ENCODE results near the gene POLDIP2. TPM values are rescaled to one million over a fixed set of nuclear protein-coding genes. Genes with fewer than 3 reads are reported as not detected.

POLDIP2 gene, protein sequence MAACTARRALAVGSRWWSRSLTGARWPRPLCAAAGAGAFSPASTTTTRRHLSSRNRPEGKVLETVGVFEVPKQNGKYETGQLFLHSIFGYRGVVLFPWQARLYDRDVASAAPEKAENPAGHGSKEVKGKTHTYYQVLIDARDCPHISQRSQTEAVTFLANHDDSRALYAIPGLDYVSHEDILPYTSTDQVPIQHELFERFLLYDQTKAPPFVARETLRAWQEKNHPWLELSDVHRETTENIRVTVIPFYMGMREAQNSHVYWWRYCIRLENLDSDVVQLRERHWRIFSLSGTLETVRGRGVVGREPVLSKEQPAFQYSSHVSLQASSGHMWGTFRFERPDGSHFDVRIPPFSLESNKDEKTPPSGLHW
- total RNA-seq: 10 to 100 TPM; 48.6 to 48.9 TPM

DNA sequence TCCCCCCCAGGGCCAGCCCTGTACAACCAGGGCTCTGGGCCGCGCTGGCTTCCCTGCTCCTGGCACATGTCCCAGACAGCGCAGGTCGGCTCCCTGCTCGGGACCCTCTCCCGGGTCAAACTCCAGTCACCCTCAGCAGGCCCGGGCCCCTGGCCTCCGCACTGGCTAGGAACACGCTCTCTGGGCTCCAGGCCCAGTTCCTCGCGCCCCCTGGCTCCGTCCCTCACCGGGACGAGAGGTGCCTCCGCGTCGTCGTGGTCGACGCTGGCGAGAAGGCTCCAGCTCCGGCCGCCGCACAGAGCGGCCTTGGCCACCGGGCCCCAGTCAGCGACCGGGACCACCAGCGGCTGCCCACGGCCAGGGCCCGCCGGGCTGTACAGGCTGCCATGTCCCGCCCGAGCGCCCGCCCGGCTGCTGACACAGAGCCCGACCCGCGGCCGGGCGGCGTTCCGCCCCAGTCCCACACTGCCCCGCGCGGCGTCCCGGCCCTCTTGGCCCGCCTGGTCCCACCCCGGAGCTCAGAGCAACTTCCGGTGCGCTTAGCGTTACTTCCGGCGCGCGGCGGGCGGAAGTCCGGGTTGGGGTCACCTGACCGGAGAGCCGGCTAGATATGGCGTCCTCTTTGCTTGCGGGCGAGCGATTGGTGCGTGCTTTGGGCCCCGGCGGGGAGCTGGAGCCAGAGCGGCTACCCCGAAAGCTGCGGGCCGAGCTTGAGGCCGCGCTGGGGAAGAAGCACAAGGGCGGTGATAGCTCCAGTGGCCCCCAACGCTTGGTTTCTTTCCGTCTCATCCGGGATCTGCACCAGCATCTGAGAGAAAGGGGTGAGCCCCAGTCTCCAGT, at the start of gene POLDIP2:
Gene POLDIP2 (minus strand): TSS at position 467 of the 840 bp plus-strand sequence. CDS start 79 bp downstream, at position 388.

DNA sequence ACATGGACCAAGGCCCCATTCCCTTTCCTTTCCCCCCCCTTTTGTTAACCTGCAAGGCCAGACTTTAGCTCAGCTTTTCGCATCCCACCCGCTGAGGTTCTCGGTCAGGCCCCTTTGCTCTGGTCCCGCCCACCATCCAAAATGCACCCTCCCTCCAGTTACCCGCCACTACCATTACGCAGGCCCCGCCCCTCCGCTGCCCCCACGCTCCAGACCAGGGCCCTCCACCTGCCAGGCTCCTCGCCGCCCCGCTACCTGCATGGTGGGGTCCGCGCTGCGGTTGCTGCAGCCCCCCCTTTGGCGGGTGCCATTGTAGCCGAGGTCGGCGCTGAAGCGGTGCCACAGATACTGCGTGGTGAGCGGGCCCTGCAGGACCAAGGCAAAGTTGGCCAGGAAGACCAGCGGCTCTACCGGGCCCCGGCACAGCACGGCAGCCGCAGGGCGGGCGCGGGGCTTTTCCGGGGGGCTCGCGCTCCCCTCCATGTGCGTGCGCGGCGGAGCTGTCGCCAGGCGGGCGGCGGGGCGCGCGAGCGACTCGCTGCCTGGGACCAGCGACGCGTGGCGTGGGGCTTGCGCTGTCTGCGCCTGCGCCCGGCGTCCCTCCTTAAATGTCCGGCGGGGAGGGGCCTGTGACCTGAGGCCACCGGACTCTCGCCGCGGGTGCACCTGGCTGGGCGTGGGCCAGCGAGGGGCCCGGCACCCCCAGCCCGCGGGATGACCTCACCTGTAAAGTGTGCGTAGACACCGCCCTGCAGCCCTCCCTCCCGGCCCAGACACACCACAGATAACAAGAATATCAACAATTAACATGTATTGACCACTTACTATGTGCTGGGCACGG, 48.5 kb upstream of the POLDIP2 start, which contains the start of gene SLC46A1:
Gene SLC46A1 (minus strand): TSS at position 581 of the 841 bp plus-strand sequence. CDS start 98 bp downstream, at position 483.

DNA sequence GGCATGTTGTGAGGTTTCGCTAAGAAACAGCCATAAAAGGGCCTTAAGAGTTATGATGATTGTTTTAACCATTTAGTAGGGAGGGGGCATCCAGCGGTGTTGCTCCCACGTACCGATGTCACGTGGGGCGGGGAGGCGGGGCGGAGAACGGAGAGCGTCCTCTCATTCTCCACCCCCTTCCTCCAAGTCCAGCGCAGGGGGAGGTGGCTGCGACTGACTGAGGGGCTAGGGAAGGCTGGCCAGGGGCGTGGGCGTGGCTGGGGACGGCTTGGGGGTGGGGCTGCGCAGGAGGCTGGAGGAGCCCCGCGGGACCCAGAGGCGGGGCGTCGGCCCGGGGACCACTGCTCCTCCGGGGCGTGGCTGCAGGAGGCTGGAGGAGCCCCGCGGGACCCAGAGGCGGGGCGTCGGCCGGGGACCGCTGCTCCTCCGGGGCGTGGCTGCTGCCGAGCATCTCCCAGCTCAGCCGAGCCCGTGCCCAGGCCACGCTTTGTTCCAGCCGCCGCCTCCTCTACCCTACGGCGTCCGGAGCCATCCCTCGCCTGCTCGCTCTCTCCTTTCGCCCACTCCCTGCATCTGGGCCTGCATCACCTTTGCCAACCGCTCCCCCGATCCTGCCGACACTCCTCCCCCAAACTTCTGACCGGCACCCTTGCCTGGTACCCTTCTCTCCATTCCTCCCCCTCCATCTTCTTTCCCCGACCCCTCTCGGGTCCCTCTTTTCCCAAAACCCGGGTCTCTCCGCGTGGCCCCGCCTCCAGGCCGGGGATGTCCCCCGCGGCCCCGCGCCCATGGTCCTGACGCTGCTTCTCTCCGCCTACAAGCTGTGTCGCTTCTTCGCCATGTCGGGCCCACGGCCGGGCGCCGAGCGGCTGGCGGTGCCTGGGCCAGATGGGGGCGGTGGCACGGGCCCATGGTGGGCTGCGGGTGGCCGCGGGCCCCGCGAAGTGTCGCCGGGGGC, 14.2 kb upstream of the POLDIP2 start, which contains the start of gene SARM1:
Gene SARM1 (plus strand): TSS at position 450 of the 958 bp plus-strand sequence. CDS start 339 bp downstream, at position 789.

DNA sequence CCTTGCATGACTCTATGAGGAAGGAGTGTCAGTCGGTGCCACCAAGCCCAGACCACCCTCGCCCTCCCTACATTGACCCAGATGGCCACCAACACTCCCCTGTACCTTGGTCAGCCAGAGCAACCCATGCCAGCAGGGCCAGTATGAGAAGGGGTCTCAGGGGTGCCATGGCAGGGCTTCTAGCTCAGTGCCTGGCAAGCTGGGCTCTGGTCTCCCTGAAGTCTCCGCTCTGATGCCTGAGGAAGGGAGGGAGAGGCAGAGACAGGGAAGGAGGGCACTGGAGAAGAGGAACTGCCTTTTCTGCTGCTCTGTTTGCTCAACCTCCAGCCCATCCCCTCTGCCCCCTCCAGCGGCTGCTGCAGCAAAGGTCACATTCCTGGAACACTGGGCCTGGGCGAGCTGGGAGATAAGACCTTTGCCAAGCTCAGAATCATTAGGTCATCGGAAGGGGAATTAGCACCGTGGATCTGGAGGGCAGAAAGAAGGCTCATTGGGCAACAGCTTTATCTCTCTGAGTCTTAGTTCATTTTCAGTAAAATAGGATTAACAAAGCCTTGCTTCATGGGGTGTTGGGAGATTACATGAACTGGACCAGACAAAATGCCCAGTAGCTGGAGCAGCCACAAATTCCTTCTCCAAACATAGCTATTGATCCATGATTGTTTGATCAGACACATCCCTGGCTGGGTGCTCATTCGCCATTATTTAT, 12.9 kb upstream of the POLDIP2 start, which contains the start of gene VTN:
Gene VTN (minus strand): TSS at position 273 of the 709 bp plus-strand sequence. CDS start 104 bp downstream, at position 169.

DNA sequence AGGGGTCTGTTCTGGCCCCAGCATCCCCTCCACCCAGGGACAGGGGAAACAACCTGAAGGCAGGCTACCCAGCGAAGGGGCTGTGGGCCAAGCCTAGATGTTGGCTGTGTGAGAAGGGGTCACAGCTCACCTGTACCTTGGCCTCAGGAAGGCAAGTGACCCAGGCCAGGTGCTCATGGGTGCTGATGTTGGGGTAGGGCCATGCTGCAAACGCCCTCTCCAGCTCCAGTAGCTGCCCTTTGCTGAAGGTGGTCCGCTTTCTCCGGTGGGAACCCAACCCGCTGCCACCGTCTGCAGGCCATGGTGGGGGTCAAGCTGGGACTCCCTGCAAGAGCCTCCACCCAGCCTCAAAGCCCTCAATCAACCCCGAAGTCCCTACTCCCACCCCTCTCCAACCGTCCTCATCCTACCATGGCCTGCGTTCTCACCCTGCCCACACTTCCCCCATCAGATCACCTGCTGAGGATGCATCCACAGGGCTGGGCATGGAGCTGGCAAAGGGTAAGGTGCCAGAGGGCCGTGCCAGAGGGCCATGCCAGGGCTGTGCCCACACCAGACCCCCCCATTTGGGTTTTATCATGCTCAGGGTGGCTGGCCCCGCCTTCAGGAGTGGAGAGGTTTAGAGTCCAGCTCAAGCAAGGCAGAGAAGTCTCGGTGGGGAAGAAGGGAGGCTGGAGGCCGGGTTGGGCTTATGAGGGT, 7.5 kb upstream of the POLDIP2 start, which contains the start of gene SEBOX:
Gene SEBOX (minus strand): TSS at position 535 of the 699 bp plus-strand sequence. CDS start 48 bp downstream, at position 487.

DNA sequence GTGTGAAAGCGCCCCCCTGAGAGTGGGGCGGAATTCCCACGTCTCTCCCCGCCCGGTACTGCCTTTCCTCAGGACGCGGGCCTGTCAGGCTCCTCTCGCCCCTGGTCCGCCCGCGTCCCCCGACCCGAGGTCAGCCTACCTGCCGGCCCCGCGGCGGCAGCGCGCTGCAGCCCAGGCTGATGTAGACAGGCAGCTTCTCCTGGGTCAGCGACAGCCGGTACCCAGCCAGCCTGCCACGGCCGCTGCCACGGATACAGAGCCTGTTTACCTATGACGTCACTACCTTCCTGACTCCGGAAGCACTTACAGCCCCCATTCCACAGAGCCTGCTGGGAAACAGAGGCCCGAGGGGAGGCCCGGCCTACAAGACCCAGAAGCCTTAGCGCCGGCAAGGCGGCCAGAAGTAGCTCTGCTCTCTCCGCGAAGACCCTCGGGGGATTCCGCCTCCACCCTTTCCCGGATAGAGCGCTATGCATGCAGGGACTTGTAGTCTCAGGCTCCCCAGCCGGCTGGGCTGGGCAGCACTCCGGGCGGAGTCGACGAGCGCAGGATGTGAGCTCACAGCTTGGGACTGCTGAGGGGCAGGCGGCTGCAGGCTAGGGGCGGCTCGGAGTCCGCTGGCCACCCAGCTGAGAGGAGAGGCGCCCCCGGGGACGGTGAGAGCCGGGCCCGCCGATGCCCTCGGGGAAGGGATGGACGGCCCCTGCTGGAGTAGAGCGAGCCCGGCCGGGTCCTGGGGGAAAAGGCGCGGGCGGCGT, 21.9 kb downstream of the POLDIP2 start, which contains the start of the genes IFT20 and TNFAIP1:
Gene IFT20 (minus strand): TSS at position 272 of the 758 bp plus-strand sequence. CDS start 3,487 bp downstream, outside the sequence.
Gene TNFAIP1 (plus strand): TSS at position 561 of the 758 bp plus-strand sequence. CDS start 3,761 bp downstream, outside the sequence.

DNA sequence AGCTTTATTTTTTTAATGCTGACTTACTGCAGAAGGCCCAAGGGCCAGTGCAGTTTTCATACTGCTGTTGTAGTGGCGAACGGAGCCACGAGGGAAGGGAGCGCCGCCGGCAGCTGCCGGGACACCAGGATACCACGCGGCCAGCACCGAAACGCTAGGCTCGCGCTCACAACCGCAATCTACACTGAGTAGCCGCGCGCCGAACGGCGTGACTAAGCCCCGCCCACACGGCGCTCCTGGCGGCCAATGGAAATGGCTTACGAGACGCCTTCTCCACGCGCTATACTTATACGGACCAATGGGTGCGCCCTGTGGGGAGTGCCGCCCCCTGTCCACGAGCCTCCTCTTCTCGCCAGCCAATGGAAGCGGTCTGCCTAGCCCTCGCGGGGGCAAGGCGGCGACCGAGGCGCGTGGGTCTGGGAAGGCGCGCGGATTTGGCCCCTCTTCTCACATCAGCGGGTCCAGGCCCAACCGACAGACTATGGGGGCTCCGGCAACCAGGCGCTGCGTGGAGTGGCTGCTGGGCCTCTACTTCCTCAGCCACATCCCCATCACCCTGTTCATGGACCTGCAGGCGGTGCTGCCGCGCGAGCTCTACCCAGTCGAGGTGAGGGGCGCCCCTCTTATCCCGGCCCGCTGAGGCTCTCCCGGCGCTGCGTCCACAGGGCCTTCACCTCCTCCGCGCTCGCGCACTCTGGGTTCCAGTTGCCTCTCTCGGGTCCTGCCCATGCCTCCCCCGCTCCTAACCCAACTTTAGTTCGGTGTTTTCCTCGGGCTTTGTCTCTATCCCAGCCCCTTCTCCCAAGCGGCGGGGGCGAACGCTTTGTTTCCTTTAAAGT, 38.3 kb downstream of the POLDIP2 start, which contains the start of gene TMEM97:
Gene TMEM97 (plus strand): TSS at position 442 of the 839 bp plus-strand sequence. CDS start 40 bp downstream, at position 482.

Small RNA genes within 50 kb of the gene (microRNA-seq; reads per million reads assigned to microRNA genes)
- 0.83 reads per million for gene MIR4723 (ENCODE audit: borderline microRNAs expressed, borderline replicate concordance)

Other genes starting within 250 kb of the POLDIP2 start
- 10 to 100 TPM; 25.9 to 27.6 TPM for gene TMEM97, start 38.3 kb downstream of the POLDIP2 start, total RNA-seq
- gene IFT20, start 22.1 kb downstream of the POLDIP2 start, total RNA-seq: 10 to 100 TPM; 25.9 to 26.0 TPM
- gene TNFAIP1, start 21.8 kb downstream of the POLDIP2 start, total RNA-seq: 10 to 100 TPM; 21.5 to 22.0 TPM
- not detected for gene SEBOX, start 7.7 kb upstream of the POLDIP2 start, total RNA-seq
- gene VTN, start 12.8 kb upstream of the POLDIP2 start, total RNA-seq: under 1 TPM in 1 of 2 experiments, not detected in 1; 0.14 TPM
- 10 to 100 TPM; 17.1 to 21.7 TPM for gene SARM1, start 14.2 kb upstream of the POLDIP2 start, total RNA-seq
- gene SLC46A1, start 48.7 kb upstream of the POLDIP2 start, total RNA-seq: 1 to 10 TPM; 1.3 to 2.2 TPM
- gene SLC13A2, start 116.1 kb upstream of the POLDIP2 start, total RNA-seq: not detected
- not detected for gene FOXN1, start 148.8 kb upstream of the POLDIP2 start, total RNA-seq
- gene UNC119, start 195.1 kb upstream of the POLDIP2 start, total RNA-seq: 10 to 100 TPM; 54.4 to 54.5 TPM
- gene PIGS, start 214.0 kb upstream of the POLDIP2 start, total RNA-seq: 10 to 100 TPM; 57.2 to 59.1 TPM
- 100 to 1,000 TPM; 147 to 148 TPM for gene ALDOC, start 219.4 kb upstream of the POLDIP2 start, total RNA-seq
- gene SPAG5, start 241.5 kb upstream of the POLDIP2 start, total RNA-seq: 10 to 100 TPM; 92.3 to 93.3 TPM

All from activated naive CD4-positive, alpha-beta T cell treated with anti-CD3 and anti-CD28 coated beads, Interleukin-2, amount 10 ng/mL, durations not matched to agents 5 hours and 36 hours (primary cell).